Hematopoietic multipotent progenitor cell (in vitro differentiated cells): ENCODE data around the gene ARHGDIA. TPM values are rescaled to one million over a fixed set of nuclear protein-coding genes. Genes with fewer than 3 reads are reported as not detected.
A peak's percentile ranks its signal among the peaks of the same experiment; 100 is the strongest.

Experiments used
- DNase-seq, 3 donors: peaks; one replicate each; pipeline ENCODE4 v3.0.0-alpha.2; 2011 to 2015; ENCODE audit warnings: low read depth in 2 of 3, low spot score in 2 of 3
- total RNA-seq: library from RNA; depleted of rRNA; stranded (reverse); fragments of >200 nt; gene quantifications from one replicate; pipeline ENCODE4 v1.2.3, GENCODE V29; 2012

Gene ARHGDIA
- total RNA-seq, 1 donor: 206 TPM

DNA sequence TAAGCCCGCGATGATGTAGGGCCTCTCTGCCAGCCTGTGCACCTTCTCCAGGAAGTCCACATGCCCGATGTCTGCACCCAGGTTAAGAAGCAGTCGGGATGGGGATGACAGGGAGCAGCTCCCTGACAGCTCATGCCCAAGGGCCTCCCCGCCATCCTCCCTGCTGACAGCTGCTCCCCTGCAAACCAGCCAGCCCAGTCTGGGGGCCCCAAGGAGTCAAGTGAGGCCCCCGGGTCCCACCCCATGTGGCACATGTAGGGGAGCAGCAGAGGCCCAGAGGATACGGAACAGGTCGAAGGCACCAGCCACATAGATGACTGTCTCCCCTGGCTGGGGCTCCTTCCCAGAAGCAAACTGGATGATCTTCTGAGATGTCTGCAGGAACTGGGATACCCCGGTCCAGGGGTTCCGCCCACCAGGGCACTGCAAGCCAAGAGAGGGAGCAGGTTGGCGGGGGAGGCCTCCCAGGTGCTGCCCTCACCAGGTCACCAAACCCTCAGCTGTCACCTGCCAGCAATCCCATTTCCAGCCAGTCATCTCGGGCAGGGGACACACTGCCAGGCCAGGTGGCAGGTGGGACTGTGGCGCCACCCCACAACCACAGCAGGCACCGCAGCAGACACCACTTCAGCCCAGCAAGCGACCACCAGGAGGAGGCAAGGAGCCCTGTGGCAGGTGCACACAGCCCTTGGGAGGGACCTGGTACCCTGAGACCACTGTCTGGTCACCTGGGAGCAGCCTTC is 35.5 kb upstream of the ARHGDIA start:
- no peak for DNase-seq

DNA sequence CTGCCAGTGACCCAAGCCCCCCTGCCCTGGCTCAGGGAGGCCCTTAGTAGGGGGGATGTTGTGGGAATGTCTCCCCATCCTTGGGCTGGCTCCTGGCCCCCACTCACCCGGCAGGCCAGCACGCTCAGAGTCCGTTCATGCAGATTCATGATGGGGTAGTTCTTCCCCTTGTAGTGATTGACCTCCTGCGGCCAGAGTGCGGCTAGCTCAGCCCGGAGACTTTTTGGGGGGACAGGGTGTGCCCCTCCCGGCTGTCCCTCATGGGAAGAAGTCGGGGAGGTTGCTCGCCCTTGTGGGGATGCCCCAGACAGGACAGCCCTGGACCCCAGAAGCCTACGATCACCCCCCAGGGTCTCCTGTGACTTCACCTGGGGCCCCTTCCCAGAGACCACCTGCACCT is 34.9 kb upstream of the ARHGDIA start:
- no peak for DNase-seq

DNA sequence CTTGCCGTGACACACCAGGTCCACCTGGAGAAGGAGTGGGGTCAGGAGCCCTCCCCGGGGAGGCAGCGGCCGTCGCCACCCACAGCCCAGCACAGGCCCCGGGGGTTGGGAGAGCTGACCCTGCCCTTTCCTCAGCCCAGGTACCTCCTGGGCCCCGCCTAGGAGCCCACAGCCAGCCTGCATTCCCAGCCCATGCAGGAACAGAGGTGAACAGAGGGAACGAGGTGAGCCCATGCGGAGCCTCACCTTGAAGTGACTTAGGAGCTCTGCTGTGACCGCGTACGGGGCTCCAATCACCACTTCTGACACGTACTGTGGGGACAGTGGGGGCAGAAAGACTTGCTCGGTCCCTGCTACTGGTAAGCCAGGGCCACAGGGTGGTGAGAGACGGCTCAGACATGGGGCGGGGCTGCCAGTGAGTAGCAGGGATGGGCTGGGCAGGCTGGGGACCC is 34.3 kb upstream of the ARHGDIA start:
- no peak for DNase-seq

DNA sequence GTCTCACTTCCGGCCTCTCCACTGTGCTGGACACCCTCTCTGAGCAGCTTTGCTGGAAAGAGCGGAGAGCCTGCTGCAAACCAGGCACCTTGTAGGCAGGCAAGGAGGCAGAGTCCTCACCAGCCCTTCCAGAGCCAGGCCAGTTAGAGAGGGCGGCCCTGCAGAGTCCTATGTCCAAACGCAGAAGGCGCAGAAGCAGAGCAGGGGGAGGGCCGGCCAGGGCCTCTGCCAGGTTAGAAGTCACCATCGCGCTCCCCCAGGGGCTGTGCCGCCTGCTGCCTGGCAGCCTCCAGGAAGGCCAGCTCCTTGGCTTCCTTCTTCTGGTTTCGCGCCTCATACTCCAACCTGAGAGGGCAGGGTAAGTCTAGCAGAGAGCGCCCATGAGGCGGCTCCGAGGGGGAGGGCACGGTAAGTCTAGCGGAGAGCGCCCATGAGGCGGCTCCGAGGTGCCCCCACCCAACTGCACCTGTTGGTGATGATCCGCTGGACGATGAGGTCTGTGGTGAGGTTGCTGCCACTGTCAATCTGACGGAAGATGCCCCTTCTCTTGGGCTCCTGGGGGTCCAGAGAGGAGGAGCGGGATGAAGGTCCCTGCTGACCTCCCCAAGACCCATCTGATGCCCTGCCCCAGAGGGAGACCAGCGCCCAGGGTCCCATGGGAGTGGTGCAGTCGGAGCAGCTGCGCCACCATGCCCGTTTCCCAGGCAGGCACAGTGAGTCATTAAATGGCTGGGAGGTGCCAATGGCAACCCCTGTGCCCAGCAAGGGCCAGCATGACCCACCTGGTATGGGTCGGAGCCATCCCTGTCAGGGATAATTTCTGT is 33.7 kb upstream of the ARHGDIA start:
- no peak for DNase-seq

DNA sequence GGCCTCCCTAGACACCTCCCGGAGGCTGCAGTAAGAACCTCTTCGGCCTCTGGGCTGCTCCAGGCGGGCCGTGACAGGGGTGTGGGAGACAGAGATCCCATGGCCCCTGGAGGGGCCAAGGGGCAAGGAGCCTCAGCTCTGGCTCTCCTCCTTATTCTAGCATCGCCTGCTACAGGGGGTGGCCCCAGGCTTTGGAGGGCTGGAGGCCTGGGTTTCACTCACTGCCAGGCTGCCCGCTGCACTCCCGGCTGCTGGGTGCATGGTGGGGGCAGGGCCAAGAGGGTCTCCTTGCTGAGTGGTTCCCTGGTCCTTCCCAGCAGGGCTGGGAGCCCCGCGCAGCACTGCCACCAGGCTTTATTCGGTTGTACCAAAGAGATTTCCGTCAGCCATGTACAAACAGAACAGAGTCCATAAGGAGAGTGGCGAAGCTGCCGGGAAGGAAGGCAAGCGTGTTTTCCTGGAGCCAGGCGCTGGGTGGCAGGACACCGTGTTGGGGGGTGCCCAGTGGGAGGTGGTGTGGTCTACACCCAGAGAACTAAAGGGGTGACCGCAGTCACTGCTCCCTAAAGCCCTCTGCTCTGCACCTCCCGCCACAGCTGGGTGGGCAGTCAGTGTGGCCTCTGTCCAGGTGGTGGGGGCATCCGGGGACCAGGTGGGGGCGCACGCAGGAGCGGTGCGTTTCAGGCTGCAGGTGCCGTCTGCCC is 32.9 kb upstream of the ARHGDIA start:
- no peak for DNase-seq

DNA sequence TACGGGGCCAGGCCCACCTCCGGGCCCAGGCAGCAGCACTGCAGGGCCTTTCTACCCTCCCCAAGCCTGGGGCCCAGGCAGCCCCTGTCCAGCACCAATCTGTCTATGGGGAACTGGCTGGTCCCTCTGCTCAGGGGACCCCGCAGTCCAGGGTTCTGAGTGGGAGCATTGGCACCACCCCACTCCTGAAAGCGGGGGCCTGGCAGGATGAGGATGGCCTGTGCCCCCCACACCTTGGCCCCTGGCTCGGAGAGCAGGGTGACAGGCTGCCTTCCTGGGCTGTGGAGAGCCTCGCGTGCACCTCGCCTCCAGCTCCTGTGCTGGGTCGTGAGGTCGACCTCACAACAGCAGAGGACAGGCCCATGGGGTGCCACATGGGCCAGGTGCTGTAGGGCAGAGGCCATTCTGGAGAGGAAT is 32.3 kb upstream of the ARHGDIA start:
- no peak for DNase-seq

DNA sequence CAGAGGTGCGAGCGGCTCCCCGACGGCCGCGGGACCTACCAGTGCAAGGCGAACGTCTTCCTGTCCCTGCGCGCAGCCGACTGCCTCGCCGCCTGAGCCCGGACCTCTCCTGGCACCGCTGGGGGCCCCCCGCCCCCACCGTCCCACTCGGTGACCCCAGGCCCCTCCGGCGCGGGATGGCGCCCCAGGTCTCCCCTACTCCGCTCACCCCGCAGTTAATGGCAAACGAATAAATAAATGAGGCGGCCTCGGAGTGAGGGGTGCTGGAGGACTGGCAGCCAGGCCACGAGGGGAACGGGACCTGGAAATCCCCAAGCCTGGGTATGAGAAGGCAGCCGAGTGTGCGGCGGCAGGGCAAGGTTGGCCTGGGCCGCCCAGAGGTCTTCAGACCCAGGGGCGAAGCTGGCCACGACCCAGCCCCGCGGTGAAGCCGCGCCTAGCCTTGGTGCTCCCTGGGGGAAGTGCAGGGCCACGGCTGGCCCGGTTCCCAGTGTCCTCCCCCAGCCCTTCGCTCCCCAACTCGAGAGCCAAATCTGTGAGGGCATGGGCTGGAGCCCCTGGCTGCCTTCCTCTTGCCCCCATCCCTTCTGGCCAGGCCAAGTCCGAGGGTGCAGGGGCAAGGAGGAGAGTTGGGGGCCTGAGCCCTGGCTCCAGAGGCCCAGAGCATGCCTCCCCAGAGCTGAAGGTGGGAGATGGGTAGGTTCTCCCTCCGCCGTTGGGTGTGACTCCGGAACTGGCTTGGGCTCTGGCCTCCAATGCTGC is 31.7 kb upstream of the ARHGDIA start:
- DNase-seq: no peak

DNA sequence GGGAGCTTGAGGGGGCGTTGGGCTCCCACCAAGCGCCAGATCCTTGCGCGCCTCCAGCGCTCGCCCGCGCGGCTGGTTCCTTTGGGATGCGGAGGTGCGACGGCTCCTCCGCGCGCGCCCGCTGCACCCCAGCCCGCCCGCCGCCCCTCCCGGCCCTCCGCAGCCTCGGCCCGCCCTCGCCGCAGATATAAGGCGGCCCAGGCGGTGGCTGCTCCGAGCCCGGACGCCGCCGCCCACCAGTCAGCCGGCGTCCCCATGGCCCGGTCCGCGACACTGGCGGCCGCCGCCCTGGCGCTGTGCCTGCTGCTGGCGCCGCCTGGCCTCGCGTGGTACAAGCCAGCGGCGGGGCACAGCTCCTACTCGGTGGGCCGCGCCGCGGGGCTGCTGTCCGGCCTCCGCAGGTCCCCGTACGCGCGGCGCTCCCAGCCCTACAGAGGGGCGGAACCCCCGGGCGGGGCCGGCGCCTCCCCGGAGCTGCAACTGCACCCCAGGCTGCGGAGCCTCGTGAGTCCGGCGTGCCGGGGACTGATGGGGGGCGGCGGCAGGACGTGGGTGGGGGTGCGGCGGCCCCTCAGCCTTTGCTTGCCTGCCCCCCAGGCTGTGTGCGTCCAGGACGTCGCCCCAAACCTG is 31.0 kb upstream of the ARHGDIA start, which contains the start of gene NPB:
Gene NPB, plus strand, starts transcription at position 216 of the 630 bp plus-strand sequence. Its CDS starts 40 bp downstream, at position 256.
- DNase-seq: peak in 1 of 3 donors; percentile 28

DNA sequence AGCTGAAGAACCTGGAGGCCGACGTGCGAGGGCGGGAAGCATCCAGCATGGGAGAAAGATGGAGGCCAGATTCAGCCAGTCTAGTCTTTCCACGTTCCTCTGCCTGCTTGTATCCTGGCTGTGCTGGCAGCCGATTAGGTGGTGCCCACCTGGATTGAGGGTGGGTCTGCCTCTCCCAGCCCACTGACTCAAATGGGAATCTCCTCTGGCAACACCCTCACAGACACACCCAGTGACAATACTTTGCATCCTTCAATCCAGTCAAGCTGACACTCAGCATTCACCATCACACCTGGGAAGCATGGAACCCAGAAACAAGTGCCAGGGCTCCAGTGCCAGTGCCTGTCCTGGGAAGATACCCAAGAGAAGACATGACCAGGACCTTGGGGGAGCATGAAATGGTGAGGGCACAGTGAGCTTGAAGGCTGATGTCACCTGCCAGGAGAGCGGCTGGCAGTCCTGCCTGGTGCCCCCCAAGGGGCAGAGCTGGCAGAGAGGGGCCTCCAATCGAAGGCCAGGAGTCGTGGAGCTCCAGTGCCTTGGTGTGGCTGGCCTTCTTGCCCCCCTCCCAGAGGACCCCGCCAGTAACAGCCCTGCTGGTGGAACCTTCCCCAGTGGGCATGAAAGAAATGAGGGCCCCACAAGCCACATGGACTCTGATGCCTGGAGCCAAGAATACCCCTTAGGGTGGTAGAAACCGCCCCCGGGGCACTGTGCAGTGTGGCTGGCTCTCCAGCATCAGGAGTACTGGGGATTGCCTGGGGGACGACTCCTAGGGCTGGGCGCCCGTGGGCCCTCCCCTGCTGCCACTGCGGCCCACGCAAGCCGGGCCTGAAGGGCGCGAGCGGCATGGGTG is 30.3 kb upstream of the ARHGDIA start:
- DNase-seq: no peak

DNA sequence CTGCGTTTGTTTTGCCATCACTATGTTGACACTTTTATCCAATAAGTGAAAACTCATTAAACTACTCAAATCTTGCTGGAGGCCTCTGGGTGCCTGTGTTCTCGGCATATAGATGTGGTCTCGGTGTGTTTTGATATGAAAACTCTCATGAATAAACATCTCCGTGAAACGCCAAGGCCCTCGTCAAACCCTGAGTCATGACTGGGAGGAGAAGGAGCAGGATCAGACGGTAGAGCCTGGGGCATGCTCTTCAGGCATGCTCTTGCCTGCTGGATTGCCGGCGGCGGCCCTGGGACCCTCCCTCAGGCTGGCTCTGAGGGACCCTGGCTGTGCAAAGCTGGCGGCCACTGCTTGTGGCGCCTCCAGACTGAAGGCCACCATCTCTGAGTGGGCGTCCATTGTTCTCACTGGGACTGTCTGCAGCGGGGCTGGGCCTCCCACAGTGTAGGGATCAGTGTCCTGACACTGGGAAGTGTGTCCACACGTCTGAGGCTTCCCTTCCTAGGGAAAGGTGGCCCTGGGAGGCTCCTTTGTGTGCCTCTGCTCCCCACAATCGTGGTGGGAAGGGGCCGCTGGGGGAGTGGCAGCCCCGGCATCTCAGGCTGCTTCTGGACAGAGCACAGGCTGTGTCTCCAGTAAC is 29.2 kb upstream of the ARHGDIA start:
- no peak for DNase-seq

DNA sequence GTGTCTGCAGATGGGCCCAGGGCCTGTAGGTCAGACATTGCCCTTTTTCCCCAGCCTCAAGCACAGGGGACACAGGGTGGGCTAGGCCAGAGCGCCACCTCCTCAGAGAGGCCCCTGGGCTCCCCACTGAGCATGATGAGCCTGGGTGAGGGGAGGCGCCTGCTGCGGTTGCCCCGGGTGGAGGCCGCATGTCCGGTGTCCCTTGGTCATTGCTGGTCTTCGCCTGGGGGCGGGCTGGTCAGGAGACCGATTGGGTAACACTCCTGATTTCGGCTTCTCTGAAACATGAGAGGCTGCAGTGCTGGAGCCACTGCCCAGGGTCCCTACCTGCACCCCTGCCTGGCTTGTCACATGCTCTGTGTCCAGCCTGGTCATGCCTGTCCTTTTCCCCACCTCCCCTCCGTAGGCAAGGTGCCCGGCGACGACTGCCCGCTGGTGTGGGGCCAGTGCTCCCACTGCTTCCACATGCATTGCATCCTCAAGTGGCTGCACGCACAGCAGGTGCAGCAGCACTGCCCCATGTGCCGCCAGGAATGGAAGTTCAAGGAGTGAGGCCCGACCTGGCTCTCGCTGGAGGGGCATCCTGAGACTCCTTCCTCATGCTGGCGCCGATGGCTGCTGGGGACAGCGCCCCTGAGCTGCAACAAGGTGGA is 28.5 kb upstream of the ARHGDIA start:
- no peak for DNase-seq

DNA sequence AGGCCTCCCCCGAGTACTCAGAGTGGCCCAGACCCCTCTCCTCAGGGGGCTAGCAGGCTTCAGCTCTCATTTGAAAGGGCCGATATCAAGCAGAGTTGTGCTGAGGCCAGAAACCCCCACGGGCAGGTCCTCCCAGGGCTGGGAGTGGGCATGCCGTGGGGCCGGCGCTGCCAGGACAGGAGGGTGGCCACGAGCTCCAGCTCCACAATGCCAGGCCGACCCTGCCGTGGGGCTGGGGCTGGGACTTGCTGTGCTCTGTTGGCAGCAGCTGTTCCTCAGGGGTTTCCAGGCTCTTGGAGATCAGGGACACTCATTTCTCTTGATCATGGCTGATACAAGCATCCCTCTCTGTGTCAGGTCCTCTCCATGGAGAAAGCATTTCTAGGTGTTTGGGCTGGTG is 27.7 kb upstream of the ARHGDIA start:
- DNase-seq: no peak

DNA sequence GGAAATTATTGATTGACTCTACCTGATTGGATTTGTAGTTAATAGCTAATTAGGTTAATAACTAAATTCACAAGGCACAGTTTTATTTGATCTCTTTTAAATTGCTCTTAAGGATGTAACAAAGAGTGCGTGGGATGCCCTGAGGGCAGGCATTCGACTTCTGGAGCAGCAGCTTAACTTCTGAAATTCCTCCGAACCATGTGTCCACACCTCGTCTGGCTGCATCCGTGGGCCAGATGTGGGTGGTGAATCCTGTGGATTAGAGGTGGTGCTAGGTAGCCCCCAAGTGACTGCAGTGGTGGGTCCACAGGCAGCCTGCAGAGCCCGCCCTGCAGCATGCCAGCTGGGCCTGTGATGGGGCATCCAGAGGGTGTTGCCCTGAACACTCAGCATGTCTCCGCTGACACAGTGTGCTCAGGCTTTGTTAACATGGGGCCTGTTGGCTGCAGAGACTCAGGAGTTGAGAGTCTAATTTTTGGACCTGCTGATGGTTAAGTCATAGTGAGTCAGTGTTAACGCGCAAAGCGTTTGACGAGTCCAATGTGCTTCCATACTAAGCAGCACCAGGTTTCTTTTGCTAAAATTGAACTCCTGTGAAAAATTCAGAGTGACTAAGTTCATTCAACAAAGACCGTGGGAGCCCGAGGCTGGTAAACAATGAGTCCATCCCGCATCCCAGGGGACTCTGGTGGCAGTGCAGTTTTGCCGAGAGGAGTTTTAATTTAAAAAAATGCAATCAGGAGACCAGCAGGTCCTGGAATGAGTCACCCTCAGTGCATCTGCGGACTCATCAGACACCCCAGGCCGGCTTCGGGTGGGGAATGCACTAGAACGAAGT is 27.1 kb upstream of the ARHGDIA start:
- DNase-seq: no peak

DNA sequence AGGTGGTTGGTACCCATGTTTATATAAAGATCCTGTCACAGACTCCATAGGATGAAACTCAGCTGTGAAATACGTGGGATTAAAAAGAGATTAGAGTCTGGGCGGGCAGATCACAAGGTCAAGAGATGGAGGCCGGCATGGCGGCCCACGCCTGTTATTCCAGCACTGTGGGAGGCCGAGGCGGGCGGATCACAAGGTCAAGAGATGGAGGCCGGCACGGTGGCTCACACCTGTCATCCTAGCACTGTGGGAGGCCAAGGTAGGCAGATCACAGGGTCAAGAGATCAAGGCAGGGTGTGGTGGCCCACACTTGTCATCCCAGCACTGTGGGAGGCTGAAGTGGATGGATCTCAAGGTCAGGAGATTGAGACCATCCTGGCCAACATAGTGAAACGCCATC is 24.3 kb upstream of the ARHGDIA start:
- no peak for DNase-seq

DNA sequence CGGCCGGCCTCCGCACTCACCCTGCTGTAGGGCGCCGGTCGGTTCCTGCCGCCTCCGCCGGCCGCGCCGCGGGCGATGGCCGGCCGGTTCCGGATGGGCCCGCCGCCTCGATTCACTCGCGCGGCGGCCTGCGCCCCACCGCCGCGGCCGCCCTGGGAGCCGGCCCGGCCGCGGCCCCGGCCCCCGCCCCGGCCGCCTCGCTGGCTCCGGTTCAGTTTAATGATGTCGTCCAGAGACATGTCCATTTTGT is 20.1 kb upstream of the ARHGDIA start:
- DNase-seq: no peak

DNA sequence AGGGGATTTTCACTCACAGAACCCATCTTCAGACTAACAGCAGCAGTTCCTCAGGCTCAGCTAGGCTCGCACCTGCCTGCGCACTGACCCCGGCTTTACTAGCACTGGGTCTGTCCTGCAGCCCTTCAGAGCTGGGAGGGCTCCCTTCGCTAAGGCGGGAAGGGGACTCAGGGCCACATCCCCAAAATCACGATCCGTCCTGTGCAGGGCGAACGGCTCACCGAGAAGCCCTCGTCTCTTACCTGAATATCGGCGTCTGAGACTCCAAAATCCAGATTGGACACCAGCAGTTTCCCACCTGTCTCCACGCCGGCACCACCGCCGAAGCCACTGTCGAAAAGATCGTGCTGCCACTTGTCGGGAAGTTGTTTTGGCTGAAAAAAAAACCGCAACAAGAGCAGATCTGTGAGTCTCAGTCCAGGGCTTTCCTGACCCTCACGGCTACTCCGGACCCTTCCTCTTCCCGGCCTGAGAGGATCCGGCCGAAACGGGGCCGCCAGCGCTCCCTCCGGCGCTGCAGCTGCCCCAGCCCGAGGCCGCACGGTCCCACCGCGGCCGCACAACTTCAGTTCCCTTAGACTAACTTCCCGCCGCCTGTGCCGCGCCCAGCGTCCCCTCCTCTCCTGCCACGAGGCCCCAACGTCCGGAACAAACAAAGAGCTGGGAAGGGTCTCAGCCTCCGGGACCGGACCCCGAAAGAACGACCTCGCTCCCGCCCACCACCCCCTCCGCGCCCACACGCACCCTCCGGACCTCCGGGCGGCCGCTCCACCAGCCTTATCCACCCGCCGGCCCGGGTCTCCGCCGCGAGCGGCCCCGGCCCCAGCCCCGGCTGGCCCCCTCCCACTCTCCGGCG is 19.5 kb upstream of the ARHGDIA start:
- peak in 1 of 3 donors; percentile 41 for DNase-seq

DNA sequence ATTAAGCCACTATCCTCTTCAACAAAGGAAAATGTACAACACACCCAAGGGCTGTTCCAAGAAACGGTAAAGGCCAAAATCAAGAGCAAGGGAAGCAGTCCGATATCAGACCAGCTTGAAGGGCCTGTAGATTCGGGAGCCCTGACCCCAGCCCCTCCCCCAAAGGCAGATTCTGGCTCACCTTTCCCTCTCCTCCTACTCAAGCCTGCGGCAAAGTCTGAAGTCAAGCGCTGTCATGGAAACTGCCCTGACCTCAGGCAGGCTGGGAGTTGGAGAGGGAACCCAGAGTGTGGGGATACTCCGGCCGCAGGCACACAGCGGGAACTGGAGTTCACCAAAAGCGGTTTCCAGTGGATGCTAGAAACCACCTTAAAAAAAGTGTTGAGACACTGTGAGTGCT is 18.5 kb upstream of the ARHGDIA start:
- no peak for DNase-seq
